ENCODE results near the gene PLXNA4.

GRCh38 chr7:132402751-132403245, 173.5 kb downstream of the PLXNA4 start:
- no peak for TF ChIP-seq CTCF (IDR thresholded peaks at IDR 0.05; ENCODE audit: low read depth, low read length, poor library complexity, severe bottlenecking)
- no peak for TF ChIP-seq EZH2phosphoT487 (IDR thresholded peaks at IDR 0.05; ENCODE audit: borderline replicate concordance, low read length)

All from DOHH2 (cell line).